Astrocyte of the cerebellum (primary cell): ENCODE data around the gene C7orf57.

Experiments used
- DNase-seq: peaks from one replicate; pipeline ENCODE4 v3.0.0-alpha.2; 2011; ENCODE audit warnings: low read depth
- H3K4me3 ChIP-seq: 2 replicates; pipeline ENCODE4 v1.5.1; 2011; ENCODE audit warnings: mild to moderate bottlenecking, low read depth, low read length, moderate library complexity
- in situ Hi-C: cut with HindIII; loops from 2 replicates; pipeline ENCODE4 v1.10.0; 2017; ENCODE audit warnings: low sequenced_read_pairs
- TF ChIP-seq, protein P1 (sequence below): IDR thresholded peaks from 2 replicates; pipeline ENCODE4 v1.5.1; 2012; ENCODE audit warnings: low read length, low read depth, moderate library complexity, mild to moderate bottlenecking; ENCODE audit errors: missing control alignments

Gene C7orf57

DNA sequence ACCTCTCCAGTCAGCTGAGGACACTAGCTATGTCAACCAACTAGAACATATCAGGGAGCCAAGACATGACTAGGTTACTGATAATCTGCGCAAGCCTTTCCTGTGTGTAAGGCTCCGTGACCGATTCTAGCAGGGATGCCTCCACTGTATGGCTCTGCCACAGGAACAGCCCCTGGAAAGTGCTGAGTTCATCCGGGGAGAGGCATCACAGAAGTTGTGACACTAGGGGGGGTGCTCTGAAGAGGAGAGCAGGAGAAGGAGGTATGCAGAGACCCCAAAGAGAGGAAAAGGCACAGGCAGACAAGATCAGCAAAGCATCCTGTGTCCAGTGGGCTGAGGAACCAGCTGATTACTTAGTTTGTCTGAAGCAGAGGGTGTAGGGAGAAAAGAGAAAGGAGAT, 67.2 kb downstream of the C7orf57 start:
- DNase-seq, result no peak
- no peak overlapping the region for H3K4me3 ChIP-seq
- TF ChIP-seq, protein P1, sequence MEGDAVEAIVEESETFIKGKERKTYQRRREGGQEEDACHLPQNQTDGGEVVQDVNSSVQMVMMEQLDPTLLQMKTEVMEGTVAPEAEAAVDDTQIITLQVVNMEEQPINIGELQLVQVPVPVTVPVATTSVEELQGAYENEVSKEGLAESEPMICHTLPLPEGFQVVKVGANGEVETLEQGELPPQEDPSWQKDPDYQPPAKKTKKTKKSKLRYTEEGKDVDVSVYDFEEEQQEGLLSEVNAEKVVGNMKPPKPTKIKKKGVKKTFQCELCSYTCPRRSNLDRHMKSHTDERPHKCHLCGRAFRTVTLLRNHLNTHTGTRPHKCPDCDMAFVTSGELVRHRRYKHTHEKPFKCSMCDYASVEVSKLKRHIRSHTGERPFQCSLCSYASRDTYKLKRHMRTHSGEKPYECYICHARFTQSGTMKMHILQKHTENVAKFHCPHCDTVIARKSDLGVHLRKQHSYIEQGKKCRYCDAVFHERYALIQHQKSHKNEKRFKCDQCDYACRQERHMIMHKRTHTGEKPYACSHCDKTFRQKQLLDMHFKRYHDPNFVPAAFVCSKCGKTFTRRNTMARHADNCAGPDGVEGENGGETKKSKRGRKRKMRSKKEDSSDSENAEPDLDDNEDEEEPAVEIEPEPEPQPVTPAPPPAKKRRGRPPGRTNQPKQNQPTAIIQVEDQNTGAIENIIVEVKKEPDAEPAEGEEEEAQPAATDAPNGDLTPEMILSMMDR, result no peak
- in situ Hi-C loops, result loop anchor here (25.0 kb wide), 1 partner anchor 115 kb away; the partner anchor contains the start of gene HUS1

DNA sequence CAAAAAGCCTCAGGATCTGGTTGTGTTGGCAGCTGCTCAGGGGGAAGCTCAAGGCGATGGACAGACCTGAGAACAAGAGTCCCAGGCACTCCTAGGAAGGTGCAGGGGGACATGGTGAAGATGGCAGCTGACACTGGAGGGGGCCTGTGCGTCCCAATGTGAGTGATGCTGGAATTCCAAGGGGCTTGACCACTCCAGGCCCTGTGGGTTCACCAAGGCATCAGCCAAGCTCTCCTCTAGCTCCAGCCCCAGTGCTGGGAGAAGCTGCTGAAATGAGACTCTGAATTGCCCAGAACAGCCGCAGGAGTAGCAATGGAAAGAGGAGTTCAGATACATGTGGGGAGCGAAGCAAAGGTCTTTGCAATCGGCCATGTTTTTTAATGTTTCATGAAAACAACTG, 69.7 kb downstream of the C7orf57 start:
- DNase-seq, result no peak
- TF ChIP-seq, protein P1, result no peak
- in situ Hi-C loops, result loop anchor here (25.0 kb wide), 1 partner anchor 118 kb away; the partner anchor contains the start of gene HUS1
- no peak overlapping the region for H3K4me3 ChIP-seq

DNA sequence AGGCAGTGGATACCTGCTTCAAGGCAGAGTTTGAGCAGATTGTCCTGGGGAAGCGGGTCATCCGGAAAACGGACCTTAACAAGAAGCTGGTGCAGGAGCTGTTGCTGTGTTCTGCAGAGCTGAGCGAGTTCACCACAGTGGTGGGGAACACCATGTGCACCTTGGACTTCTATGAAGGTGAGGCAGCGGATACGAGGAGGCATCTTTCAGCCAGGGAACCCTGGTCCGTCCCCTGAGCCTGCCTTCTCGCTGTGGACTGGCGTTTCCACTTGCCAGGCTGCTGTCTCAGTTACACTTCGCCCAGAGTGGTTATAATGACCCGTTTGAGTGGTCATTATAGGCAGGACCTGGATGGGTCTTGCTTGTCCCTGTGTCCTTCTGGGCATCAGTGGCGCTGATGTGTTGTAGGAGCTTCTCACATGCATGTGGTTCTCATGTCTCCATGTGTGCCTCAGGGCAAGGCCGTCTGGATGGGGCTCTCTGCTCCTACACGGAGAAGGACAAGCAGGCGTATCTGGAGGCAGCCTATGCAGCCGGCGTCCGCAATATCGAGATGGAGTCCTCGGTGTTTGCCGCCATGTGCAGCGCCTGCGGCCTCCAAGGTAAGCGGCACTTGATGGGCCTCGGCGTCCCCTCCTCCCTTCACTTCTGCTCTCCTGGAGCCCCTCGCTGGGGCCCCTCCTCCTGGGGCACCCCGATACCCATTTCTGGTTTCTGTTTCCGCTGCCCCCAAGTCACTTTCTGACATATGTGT, 71.7 kb downstream of the C7orf57 start:
- DNase-seq, result no peak

DNA sequence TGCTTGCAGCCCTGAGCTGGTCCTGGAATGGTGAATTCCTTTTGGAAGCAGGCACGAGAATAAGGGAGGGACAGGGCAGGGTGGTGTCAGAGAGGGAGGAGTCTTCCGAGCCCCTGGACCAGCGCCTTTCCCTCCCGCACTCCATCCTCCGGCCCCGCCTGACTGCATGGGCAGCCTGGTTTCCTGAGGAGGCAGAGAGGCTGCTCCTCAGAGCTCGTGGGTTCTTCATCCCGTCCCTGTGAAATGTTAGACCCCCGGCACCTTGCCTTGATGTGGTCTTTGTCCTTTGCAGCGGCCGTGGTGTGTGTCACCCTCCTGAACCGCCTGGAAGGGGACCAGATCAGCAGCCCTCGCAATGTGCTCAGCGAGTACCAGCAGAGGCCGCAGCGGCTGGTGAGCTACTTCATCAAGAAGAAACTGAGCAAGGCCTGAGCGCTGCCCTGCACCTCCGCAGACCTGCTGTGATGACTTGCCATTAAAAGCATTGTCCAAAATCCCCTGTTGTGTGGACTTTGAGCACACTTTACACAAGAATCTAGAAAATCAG, 72.7 kb downstream of the C7orf57 start:
- no peak overlapping the region for H3K4me3 ChIP-seq
- in situ Hi-C loops, result loop anchor here (25.0 kb wide), 1 partner anchor 121 kb away; the partner anchor contains the start of gene HUS1
- TF ChIP-seq, protein P1, result no peak
- DNase-seq, result no peak

More for the DNA sequence above, 71.7 kb downstream of the C7orf57 start:
- in situ Hi-C loops, result loop anchor here (25.0 kb wide), 1 partner anchor 120 kb away; the partner anchor contains the start of gene HUS1
- TF ChIP-seq, protein P1, result no peak
- H3K4me3 ChIP-seq, result no peak overlapping the region

DNA sequence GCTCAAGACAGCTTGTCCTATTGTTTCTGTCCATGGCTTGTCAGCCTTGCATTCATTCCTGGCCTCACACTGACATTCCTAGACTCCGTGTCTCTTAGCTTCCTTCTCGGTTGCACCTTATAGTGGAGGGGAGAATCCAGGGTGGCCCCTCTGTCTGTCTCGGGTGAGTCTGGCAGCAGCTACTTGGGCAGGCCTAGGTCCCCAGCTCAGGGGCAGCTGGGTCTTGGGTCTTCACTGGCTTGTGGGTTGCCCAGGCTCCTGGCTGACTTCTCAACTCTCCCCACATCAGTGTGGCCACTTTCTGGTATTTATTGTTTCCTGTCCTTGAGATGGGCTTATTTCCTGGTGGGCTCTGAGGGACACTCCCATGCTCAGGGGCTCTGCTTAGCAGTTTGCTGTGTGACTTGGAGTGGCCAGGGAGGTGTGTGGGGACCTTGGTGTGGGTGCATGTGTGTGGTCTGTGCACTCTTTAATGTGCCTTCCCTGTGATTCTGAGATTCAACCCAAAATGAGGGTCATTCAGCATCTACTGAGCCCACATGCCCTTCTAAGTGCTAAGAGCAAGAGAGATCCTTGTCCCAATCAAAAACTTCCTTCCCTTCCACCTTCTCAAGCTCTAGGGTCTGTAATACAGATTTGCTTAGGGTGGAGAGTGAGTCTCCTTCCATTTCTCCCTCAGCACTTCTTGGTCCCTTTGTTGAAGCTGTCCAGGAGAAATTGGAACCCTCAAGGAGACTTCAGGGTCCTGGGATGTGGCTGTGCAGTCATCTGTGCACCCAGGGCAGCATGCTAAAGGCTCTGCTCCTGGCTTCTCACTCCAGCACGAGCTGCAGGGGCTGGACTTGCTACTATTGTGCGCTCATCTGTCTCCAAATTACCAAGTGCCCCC, 73.9 kb downstream of the C7orf57 start:
- TF ChIP-seq, protein P1, result no peak
- no peak for DNase-seq
- no peak overlapping the region for H3K4me3 ChIP-seq
- in situ Hi-C loops, result loop anchor here (25.0 kb wide), 1 partner anchor 122 kb away; the partner anchor contains the start of gene HUS1
